WTC11 (cell line): ENCODE data around the gene TUBB8B. TPM values are rescaled to one million over a fixed set of nuclear protein-coding genes. Genes with fewer than 3 reads are reported as not detected.
"Not testable (repeated sequence)": the region's sequence is repeated elsewhere in the genome, so short reads cannot be mapped to it uniquely, and the experiment has no call there.

Experiments used
- ATAC-seq: fragments of 200-7000 bp; cut with Tn5 transposase; 2 replicates; pipeline ENCODE4 v1.10.0; 2021; ENCODE audit warnings: mild to moderate bottlenecking, moderate library complexity
- CTCF ChIA-PET: fragments of 300-600 bp; sonication (Branson Sonifier 250); formaldehyde crosslinking; loops from one replicate; lab custom pipeline; 2021; ENCODE audit warnings: antibody characterized with exemption; lab: Charles Lee
- POLR2A ChIA-PET: fragments of 350-600 bp; sonication (Branson Sonifier 250); formaldehyde crosslinking; loops from one replicate; lab custom pipeline; 2021; ENCODE audit warnings: antibody characterized with exemption; lab: Charles Lee
- DNase-seq: peaks from one replicate; pipeline ENCODE4 v3.0.0; 2021; ENCODE audit warnings: low spot score
- H3K27ac Mint-ChIP-seq: 2 replicates; pipeline ENCODE4 v1.8.0; 2021; ENCODE audit warnings: mixed read lengths
- H3K27me3 Mint-ChIP-seq: 2 replicates; pipeline ENCODE4 v1.8.0; 2021; ENCODE audit warnings: low read depth, mild to moderate bottlenecking, moderate library complexity, mixed read lengths
- H3K36me3 Mint-ChIP-seq: 2 replicates; pipeline ENCODE4 v1.8.0; 2021; ENCODE audit warnings: mixed read lengths
- H3K4me1 Mint-ChIP-seq: 2 replicates; pipeline ENCODE4 v1.8.0; 2022; ENCODE audit warnings: mixed read lengths
- H3K4me3 Mint-ChIP-seq: 2 replicates; pipeline ENCODE4 v1.8.0; 2021; ENCODE audit warnings: mild to moderate bottlenecking, moderate library complexity, mixed read lengths
- H3K9me3 Mint-ChIP-seq: 2 replicates; pipeline ENCODE4 v1.8.0; 2021; ENCODE audit warnings: mixed read lengths
- total RNA-seq: library from RNA; stranded (reverse); gene quantifications from 3 replicates; pipeline ENCODE4 v1.2.3, GENCODE V29; 2021

TUBB8B gene
- total RNA-seq, 1 experiment from 2014 or later, result 1.2 TPM

DNA sequence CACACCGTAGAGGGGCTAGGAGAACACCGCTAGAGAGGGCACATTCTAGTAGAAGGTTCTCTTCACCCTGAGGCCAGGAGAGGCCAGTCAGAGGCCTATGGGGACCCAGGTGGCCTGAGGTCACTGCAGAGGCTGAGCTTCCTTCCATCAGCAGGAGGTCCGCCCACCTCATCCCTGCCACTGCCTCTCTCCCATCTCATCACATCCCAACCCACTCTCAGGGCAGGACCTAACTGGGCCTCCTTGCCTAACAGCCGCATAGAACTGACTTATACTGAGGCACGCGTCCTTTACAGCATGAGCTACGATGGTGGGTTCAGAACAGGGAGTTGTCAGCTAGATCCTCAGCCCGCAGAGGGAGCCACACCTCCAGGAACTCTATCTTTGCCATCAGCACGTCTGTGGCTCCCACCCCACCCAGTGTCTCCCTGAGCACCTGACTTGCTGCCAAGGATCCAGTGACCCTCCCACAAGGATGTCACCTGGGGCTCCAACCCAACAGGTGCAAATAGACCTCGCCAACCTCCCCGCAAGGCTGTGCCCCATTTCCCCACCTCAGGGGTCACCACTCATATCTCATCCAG lies 33.3 kb upstream of the TUBB8B start:
- ATAC-seq, DNase-seq, POLR2A ChIA-PET, H3K4me3 Mint-ChIP-seq, H3K27ac Mint-ChIP-seq, H3K4me1 Mint-ChIP-seq, CTCF ChIA-PET: not testable (repeated sequence)
- peaks cover 11% of the 10 kb centered on the region for H3K27me3 Mint-ChIP-seq
- peaks cover 27% of the 10 kb centered on the region for H3K36me3 Mint-ChIP-seq
- peaks cover 37% of the 10 kb centered on the region for H3K9me3 Mint-ChIP-seq

GRCh38 chr18:80881-81280 lies 31.5 kb upstream of the TUBB8B start:
- H3K27me3 Mint-ChIP-seq, result peaks cover 11% of the 10 kb centered on the region
- H3K27ac Mint-ChIP-seq, H3K4me3 Mint-ChIP-seq, POLR2A ChIA-PET, ATAC-seq, DNase-seq, H3K4me1 Mint-ChIP-seq, CTCF ChIA-PET: not testable (repeated sequence)
- H3K36me3 Mint-ChIP-seq, result peaks cover 23% of the 10 kb centered on the region
- peaks cover 31% of the 10 kb centered on the region for H3K9me3 Mint-ChIP-seq

DNA sequence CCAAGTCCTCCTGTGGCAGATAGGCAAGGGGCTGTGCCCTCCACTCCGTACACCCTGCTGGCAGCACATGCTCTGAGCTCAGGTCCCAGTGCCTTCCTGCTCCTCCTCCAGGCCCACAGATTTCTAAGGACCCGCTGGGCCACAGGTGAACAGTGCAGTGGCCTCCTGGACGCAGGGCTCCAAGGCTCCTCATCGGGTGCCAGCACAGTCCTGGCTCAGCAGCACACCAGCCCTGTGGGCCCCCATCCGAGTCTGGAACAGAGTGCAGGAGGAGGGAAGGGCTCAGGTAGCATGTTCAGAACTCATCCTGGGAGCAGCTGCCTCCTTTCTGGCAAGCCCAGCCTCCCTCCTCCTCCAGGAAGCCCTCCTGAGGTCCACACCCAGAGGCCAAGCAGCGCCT lies 30.8 kb upstream of the TUBB8B start:
- ATAC-seq, H3K4me3 Mint-ChIP-seq, H3K27ac Mint-ChIP-seq, POLR2A ChIA-PET, CTCF ChIA-PET, H3K4me1 Mint-ChIP-seq, DNase-seq: not testable (repeated sequence)
- Mint-ChIP-seq H3K27me3 (peaks cover 11% of the 10 kb centered on the region), H3K9me3 (peaks cover 28% of the 10 kb centered on the region), H3K36me3 (peaks cover 21% of the 10 kb centered on the region)

GRCh38 chr18:75525-76160 lies 26.2 kb upstream of the TUBB8B start:
- H3K9me3 Mint-ChIP-seq, ATAC-seq, CTCF ChIA-PET: not testable (repeated sequence)

DNA sequence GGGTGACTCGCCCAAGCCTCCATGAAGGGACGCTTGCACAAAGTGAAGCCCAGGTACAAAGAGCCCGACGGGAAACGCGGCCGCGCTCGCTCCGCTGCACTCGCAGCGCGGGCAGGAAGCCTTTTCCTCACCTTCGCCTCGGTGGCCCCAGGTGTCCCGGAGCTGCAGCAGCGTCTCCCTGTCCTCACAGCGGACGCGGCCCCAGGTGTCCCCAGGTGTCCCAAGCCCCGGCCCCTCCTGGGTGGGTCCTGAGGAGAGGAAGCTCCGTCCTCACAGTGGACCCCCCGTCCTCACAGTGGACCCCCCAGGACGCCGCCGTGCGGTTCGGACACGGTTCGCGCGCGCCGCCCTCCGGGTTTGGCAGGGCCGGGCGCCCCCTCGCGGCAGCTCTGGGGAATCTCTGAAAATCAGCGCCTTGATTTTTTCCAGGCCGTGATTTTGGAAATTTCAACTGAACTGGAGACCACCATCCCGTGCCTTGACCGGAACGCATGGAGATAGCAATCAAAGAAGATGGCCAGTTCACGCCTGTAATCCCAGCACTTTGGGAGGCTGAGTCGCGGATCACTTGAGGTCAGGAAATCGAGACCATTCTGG lies 23.9 kb upstream of the TUBB8B start:
- H3K9me3 Mint-ChIP-seq, result peaks cover 14% of the 10 kb centered on the region
- H3K27me3 Mint-ChIP-seq, DNase-seq, POLR2A ChIA-PET, H3K4me1 Mint-ChIP-seq, CTCF ChIA-PET, H3K4me3 Mint-ChIP-seq, H3K27ac Mint-ChIP-seq, ATAC-seq: not testable (repeated sequence)
- H3K36me3 Mint-ChIP-seq, result peaks cover 25% of the 10 kb centered on the region

More at GRCh38 chr18:75525-76160, 26.2 kb upstream of the TUBB8B start:
- H3K4me3 Mint-ChIP-seq, H3K4me1 Mint-ChIP-seq, H3K27ac Mint-ChIP-seq, POLR2A ChIA-PET, DNase-seq, H3K27me3 Mint-ChIP-seq: not testable (repeated sequence)
- peaks cover 12% of the 10 kb centered on the region for H3K36me3 Mint-ChIP-seq

- DNase-seq, ATAC-seq, H3K27me3 Mint-ChIP-seq, CTCF ChIA-PET, H3K4me3 Mint-ChIP-seq, POLR2A ChIA-PET, H3K4me1 Mint-ChIP-seq, H3K27ac Mint-ChIP-seq: not testable (repeated sequence)
- H3K9me3 Mint-ChIP-seq, result peaks cover 50% of the 10 kb centered on the region
- H3K36me3 Mint-ChIP-seq, result peaks cover 52% of the 10 kb centered on the region
Measured at GRCh38 chr18:67701-68100, 18.3 kb upstream of the TUBB8B start.

- H3K27ac Mint-ChIP-seq, H3K4me1 Mint-ChIP-seq, POLR2A ChIA-PET, H3K4me3 Mint-ChIP-seq, ATAC-seq, DNase-seq, CTCF ChIA-PET: not testable (repeated sequence)
- Mint-ChIP-seq H3K36me3 (peaks cover 61% of the 10 kb centered on the region), H3K27me3 (peaks cover 13% of the 10 kb centered on the region), H3K9me3 (peaks cover 77% of the 10 kb centered on the region)
Measured at GRCh38 chr18:64279-64678, 14.9 kb upstream of the TUBB8B start.

- H3K27ac Mint-ChIP-seq, CTCF ChIA-PET, ATAC-seq, H3K4me1 Mint-ChIP-seq, POLR2A ChIA-PET, DNase-seq, H3K4me3 Mint-ChIP-seq: not testable (repeated sequence)
- Mint-ChIP-seq H3K36me3 (peaks cover 59% of the 10 kb centered on the region), H3K27me3 (peaks cover 13% of the 10 kb centered on the region), H3K9me3 (peaks cover 78% of the 10 kb centered on the region)
Measured at GRCh38 chr18:63656-64055, 14.2 kb upstream of the TUBB8B start.

DNA sequence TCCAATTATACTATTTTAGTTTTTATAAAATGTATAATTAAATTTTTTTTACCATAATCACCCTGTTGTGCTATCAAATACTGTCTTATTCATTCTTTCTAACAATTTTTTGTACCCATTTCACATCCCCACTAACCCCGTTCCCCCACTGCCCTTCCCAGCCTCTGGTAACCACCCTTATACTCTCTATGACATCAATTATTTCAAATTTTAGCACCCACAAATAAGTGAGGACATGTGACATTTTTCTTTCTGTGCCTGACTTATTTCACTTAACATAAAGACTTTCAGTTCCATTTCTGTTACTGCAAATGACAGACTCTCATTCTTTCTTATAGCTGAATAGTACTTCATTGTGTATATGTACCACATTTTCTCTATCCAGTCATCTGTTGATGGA lies 5.0 kb upstream of the TUBB8B start:
- CTCF ChIA-PET, H3K4me1 Mint-ChIP-seq, H3K4me3 Mint-ChIP-seq, POLR2A ChIA-PET, ATAC-seq, H3K27me3 Mint-ChIP-seq, H3K27ac Mint-ChIP-seq, DNase-seq: not testable (repeated sequence)
- Mint-ChIP-seq H3K36me3 (peaks cover 30% of the 10 kb centered on the region), H3K9me3 (peaks cover 55% of the 10 kb centered on the region)

DNA sequence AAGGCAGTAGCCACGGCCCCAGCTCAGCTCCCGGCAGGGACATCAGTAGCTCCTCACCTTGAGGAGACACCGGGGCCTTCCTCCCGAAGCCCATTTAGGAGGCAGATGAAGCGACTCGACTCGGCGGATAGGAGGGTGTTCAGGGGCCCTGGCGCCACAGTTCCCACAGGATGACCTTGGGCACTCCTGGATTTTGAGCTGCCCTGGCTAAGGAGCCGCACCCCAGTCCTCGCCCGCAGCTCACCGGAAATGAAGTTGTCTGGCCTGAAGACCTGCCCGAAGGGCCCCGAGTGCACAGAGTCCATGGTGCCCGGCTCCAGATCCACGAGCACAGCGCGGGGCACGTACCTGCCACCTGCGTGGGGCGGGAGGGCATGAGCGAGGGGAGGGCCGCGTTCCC lies 719 bp downstream of the TUBB8B start:
- H3K27ac Mint-ChIP-seq, H3K27me3 Mint-ChIP-seq, DNase-seq, CTCF ChIA-PET, ATAC-seq, H3K4me3 Mint-ChIP-seq, POLR2A ChIA-PET, H3K4me1 Mint-ChIP-seq: not testable (repeated sequence)
- Mint-ChIP-seq H3K9me3 (peaks cover 28% of the 10 kb centered on the region), H3K36me3 (peaks cover 21% of the 10 kb centered on the region)

DNA sequence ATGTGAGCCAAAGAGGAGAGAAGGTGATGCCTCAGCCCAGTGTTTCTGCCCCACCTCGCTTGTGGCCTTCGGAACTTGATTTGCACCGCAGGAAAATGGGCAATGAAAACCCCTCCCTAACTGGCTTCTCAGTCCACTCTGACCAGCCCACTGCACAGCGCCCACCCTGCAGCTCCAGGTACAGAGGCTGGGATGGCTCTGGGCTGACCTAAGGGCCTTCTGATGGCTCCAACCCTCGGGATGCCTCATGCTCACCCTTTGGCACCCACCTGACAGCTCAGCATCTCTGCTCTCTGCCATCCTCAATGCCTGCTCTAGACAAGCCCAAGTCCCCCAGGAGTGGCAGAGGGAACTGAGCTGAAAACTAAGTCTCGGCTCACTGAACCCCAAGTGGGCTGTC lies 36.2 kb downstream of the TUBB8B start:
- H3K36me3 Mint-ChIP-seq, H3K27me3 Mint-ChIP-seq, H3K4me1 Mint-ChIP-seq, H3K4me3 Mint-ChIP-seq, CTCF ChIA-PET, POLR2A ChIA-PET, ATAC-seq, H3K9me3 Mint-ChIP-seq, H3K27ac Mint-ChIP-seq, DNase-seq: not testable (repeated sequence)

- POLR2A ChIA-PET, ATAC-seq, H3K27ac Mint-ChIP-seq, CTCF ChIA-PET, H3K4me3 Mint-ChIP-seq, H3K27me3 Mint-ChIP-seq, H3K36me3 Mint-ChIP-seq, H3K9me3 Mint-ChIP-seq, H3K4me1 Mint-ChIP-seq, DNase-seq: not testable (repeated sequence)
Measured at GRCh38 chr18:12773-13172, 36.6 kb downstream of the TUBB8B start.
